ENCODE measurements around the gene NRIP1.
"Not testable (repeated sequence)": the region's sequence is repeated elsewhere in the genome, so short reads cannot be mapped to it uniquely, and the experiment has no call there.

The NRIP1 gene

GRCh38 chr21:15036189-15036588, 28.6 kb downstream of the NRIP1 start:
- Histone ChIP-seq H3K27me3 (ENCODE audit: insufficient read depth, low read length, poor library complexity) (no peaks in the 10 kb centered on the region), H3K4me1 (ENCODE audit: control insufficient read depth, low read depth, low read length) (no peaks in the 10 kb centered on the region), H3K4ac (ENCODE audit: low read depth, low read length) (no peak overlapping the region), H3K27ac (ENCODE audit: low read depth, low read length) (no peak overlapping the region), H3K36me3 (ENCODE audit: control insufficient read depth, insufficient read depth, low read length) (no peaks in the 10 kb centered on the region), H2AK5ac (ENCODE audit: low read length) (no peak overlapping the region), H2BK120ac (ENCODE audit: low read depth, low read length) (no peak overlapping the region), H4K8ac (ENCODE audit: low read depth, low read length) (no peak overlapping the region), H3K79me1 (ENCODE audit: low read length) (peaks cover 2% of the 10 kb centered on the region), H3K4me2 (ENCODE audit: low read length) (no peak overlapping the region), H3K23ac (ENCODE audit: low read length) (no peak overlapping the region), H2BK15ac (replicated peaks; ENCODE audit: low read depth) (no peak overlapping the region), H4K5ac (ENCODE audit: low read length) (no peak overlapping the region), H3K18ac (ENCODE audit: low read length) (no peak overlapping the region), H3K79me2 (ENCODE audit: control insufficient read depth, insufficient read depth, low read length) (no peaks in the 10 kb centered on the region), H3K56ac (ENCODE audit: low read length) (no peak overlapping the region), H3K4me3 (ENCODE audit: low read length) (no peak overlapping the region), H2BK5ac (ENCODE audit: low read length) (no peak overlapping the region), H3K9ac (ENCODE audit: low read length) (no peak overlapping the region)
- no CpG with 5 or more reads among the region's 1 CpG for WGBS (ENCODE audit: extremely low coverage, insufficient coverage, low lambda C conversion rate)
- DNase-seq, result no peak

GRCh38 chr21:15034126-15034853, 30.5 kb downstream of the NRIP1 start:
- Histone ChIP-seq H3K4me3 (ENCODE audit: low read length) (no peak overlapping the region), H4K8ac (ENCODE audit: low read depth, low read length) (no peak overlapping the region), H3K4me2 (ENCODE audit: low read length) (no peak overlapping the region), H3K79me2 (ENCODE audit: control insufficient read depth, insufficient read depth, low read length) (no peaks in the 10 kb centered on the region), H3K36me3 (ENCODE audit: control insufficient read depth, insufficient read depth, low read length) (no peaks in the 10 kb centered on the region), H3K27ac (ENCODE audit: low read depth, low read length) (no peak overlapping the region), H2AK5ac (ENCODE audit: low read length) (no peak overlapping the region), H4K5ac (ENCODE audit: low read length) (no peak overlapping the region), H3K18ac (ENCODE audit: low read length) (no peak overlapping the region), H3K23ac (ENCODE audit: low read length) (no peak overlapping the region), H3K79me1 (ENCODE audit: low read length) (peaks cover 4% of the 10 kb centered on the region), H3K4me1 (ENCODE audit: control insufficient read depth, low read depth, low read length) (no peaks in the 10 kb centered on the region), H3K9ac (ENCODE audit: low read length) (no peak overlapping the region), H2BK120ac (ENCODE audit: low read depth, low read length) (no peak overlapping the region), H2BK5ac (ENCODE audit: low read length) (no peak overlapping the region), H3K4ac (ENCODE audit: low read depth, low read length) (no peak overlapping the region), H2BK15ac (replicated peaks; ENCODE audit: low read depth) (no peak overlapping the region), H3K56ac (ENCODE audit: low read length) (no peak overlapping the region), H3K27me3 (ENCODE audit: insufficient read depth, low read length, poor library complexity) (no peaks in the 10 kb centered on the region)
- DNase-seq, result no peak
- no CpG with 5 or more reads among the region's 2 CpGs for WGBS (ENCODE audit: extremely low coverage, insufficient coverage, low lambda C conversion rate)

GRCh38 chr21:15031790-15032357, 32.9 kb downstream of the NRIP1 start:
- H3K18ac ChIP-seq (ENCODE audit: low read length), result no peak overlapping the region
- H2BK120ac ChIP-seq (ENCODE audit: low read depth, low read length), result no peak overlapping the region
- H3K36me3 ChIP-seq (ENCODE audit: control insufficient read depth, insufficient read depth, low read length), result no peaks in the 10 kb centered on the region
- no peak overlapping the region for H2AK5ac ChIP-seq (ENCODE audit: low read length)
- H2BK15ac ChIP-seq (replicated peaks; ENCODE audit: low read depth), result no peak overlapping the region
- no peak overlapping the region for H2BK5ac ChIP-seq (ENCODE audit: low read length)
- no peak overlapping the region for H3K56ac ChIP-seq (ENCODE audit: low read length)
- H4K8ac ChIP-seq (ENCODE audit: low read depth, low read length), result no peak overlapping the region
- no peak overlapping the region for H3K4me3 ChIP-seq (ENCODE audit: low read length)
- H3K79me1 ChIP-seq (ENCODE audit: low read length), result peaks cover 1% of the 10 kb centered on the region
- no peak overlapping the region for H3K4ac ChIP-seq (ENCODE audit: low read depth, low read length)
- no peaks in the 10 kb centered on the region for H3K4me1 ChIP-seq (ENCODE audit: control insufficient read depth, low read depth, low read length)
- no peaks in the 10 kb centered on the region for H3K79me2 ChIP-seq (ENCODE audit: control insufficient read depth, insufficient read depth, low read length)
- no peak overlapping the region for H3K27ac ChIP-seq (ENCODE audit: low read depth, low read length)
- no peak overlapping the region for H3K23ac ChIP-seq (ENCODE audit: low read length)
- DNase-seq, result no peak
- H4K5ac ChIP-seq (ENCODE audit: low read length), result no peak overlapping the region
- no peak overlapping the region for H3K9ac ChIP-seq (ENCODE audit: low read length)
- no peak overlapping the region for H3K4me2 ChIP-seq (ENCODE audit: low read length)
- H3K27me3 ChIP-seq (ENCODE audit: insufficient read depth, low read length, poor library complexity), result no peaks in the 10 kb centered on the region
- WGBS (ENCODE audit: extremely low coverage, insufficient coverage, low lambda C conversion rate), result no CpG with 5 or more reads among the region's 4 CpGs

GRCh38 chr21:15031362-15031761, 33.4 kb downstream of the NRIP1 start:
- not testable (repeated sequence) for H3K4me2 ChIP-seq (ENCODE audit: low read length); H3K4me3 ChIP-seq (ENCODE audit: low read length); H2BK15ac ChIP-seq (replicated peaks; ENCODE audit: low read depth); H3K4ac ChIP-seq (ENCODE audit: low read depth, low read length); H3K79me2 ChIP-seq (ENCODE audit: control insufficient read depth, insufficient read depth, low read length); H2BK5ac ChIP-seq (ENCODE audit: low read length); H3K18ac ChIP-seq (ENCODE audit: low read length); H3K4me1 ChIP-seq (ENCODE audit: control insufficient read depth, low read depth, low read length); H3K36me3 ChIP-seq (ENCODE audit: control insufficient read depth, insufficient read depth, low read length); H4K5ac ChIP-seq (ENCODE audit: low read length); H3K23ac ChIP-seq (ENCODE audit: low read length); H3K9ac ChIP-seq (ENCODE audit: low read length); H3K79me1 ChIP-seq (ENCODE audit: low read length); H3K27ac ChIP-seq (ENCODE audit: low read depth, low read length); H3K27me3 ChIP-seq (ENCODE audit: insufficient read depth, low read length, poor library complexity); DNase-seq; H4K8ac ChIP-seq (ENCODE audit: low read depth, low read length); H2AK5ac ChIP-seq (ENCODE audit: low read length); H3K56ac ChIP-seq (ENCODE audit: low read length); H2BK120ac ChIP-seq (ENCODE audit: low read depth, low read length)
- no CpG with 5 or more reads among the region's 14 CpGs for WGBS (ENCODE audit: extremely low coverage, insufficient coverage, low lambda C conversion rate)

- DNase-seq; H2AK5ac ChIP-seq (ENCODE audit: low read length); H2BK5ac ChIP-seq (ENCODE audit: low read length); H3K79me2 ChIP-seq (ENCODE audit: control insufficient read depth, insufficient read depth, low read length); H3K23ac ChIP-seq (ENCODE audit: low read length); H3K79me1 ChIP-seq (ENCODE audit: low read length); H3K4me2 ChIP-seq (ENCODE audit: low read length); H3K27me3 ChIP-seq (ENCODE audit: insufficient read depth, low read length, poor library complexity); H3K9ac ChIP-seq (ENCODE audit: low read length); H4K8ac ChIP-seq (ENCODE audit: low read depth, low read length); H4K5ac ChIP-seq (ENCODE audit: low read length); H3K4ac ChIP-seq (ENCODE audit: low read depth, low read length); H3K27ac ChIP-seq (ENCODE audit: low read depth, low read length); H3K4me3 ChIP-seq (ENCODE audit: low read length); H3K4me1 ChIP-seq (ENCODE audit: control insufficient read depth, low read depth, low read length); H3K36me3 ChIP-seq (ENCODE audit: control insufficient read depth, insufficient read depth, low read length); H3K56ac ChIP-seq (ENCODE audit: low read length); H2BK120ac ChIP-seq (ENCODE audit: low read depth, low read length); H2BK15ac ChIP-seq (replicated peaks; ENCODE audit: low read depth); H3K18ac ChIP-seq (ENCODE audit: low read length): not testable (repeated sequence)
- no CpG with 5 or more reads among the region's 8 CpGs for WGBS (ENCODE audit: extremely low coverage, insufficient coverage, low lambda C conversion rate)
These were observed 33.9 kb downstream of the NRIP1 start for GRCh38 chr21:15030861-15031260.

GRCh38 chr21:15029077-15029476, 35.7 kb downstream of the NRIP1 start:
- no peak overlapping the region for H3K27ac ChIP-seq (ENCODE audit: low read depth, low read length)
- DNase-seq, result no peak
- no peak overlapping the region for H3K4me3 ChIP-seq (ENCODE audit: low read length)
- no peak overlapping the region for H2BK120ac ChIP-seq (ENCODE audit: low read depth, low read length)
- H3K18ac ChIP-seq (ENCODE audit: low read length), result no peak overlapping the region
- H2AK5ac ChIP-seq (ENCODE audit: low read length), result no peak overlapping the region
- no peak overlapping the region for H3K23ac ChIP-seq (ENCODE audit: low read length)
- H3K27me3 ChIP-seq (ENCODE audit: insufficient read depth, low read length, poor library complexity), result no peaks in the 10 kb centered on the region
- H3K79me2 ChIP-seq (ENCODE audit: control insufficient read depth, insufficient read depth, low read length), result no peaks in the 10 kb centered on the region
- WGBS (ENCODE audit: extremely low coverage, insufficient coverage, low lambda C conversion rate), result no CpG with 5 or more reads among the region's 4 CpGs
- H3K56ac ChIP-seq (ENCODE audit: low read length), result no peak overlapping the region
- H3K4ac ChIP-seq (ENCODE audit: low read depth, low read length), result no peak overlapping the region
- no peak overlapping the region for H2BK15ac ChIP-seq (replicated peaks; ENCODE audit: low read depth)
- H3K79me1 ChIP-seq (ENCODE audit: low read length), result peaks cover 4% of the 10 kb centered on the region
- H3K4me2 ChIP-seq (ENCODE audit: low read length), result no peak overlapping the region
- H2BK5ac ChIP-seq (ENCODE audit: low read length), result no peak overlapping the region
- H3K9ac ChIP-seq (ENCODE audit: low read length), result no peak overlapping the region
- H3K36me3 ChIP-seq (ENCODE audit: control insufficient read depth, insufficient read depth, low read length), result no peaks in the 10 kb centered on the region
- H4K5ac ChIP-seq (ENCODE audit: low read length), result no peak overlapping the region
- H4K8ac ChIP-seq (ENCODE audit: low read depth, low read length), result no peak overlapping the region
- no peaks in the 10 kb centered on the region for H3K4me1 ChIP-seq (ENCODE audit: control insufficient read depth, low read depth, low read length)
